Activated effector memory CD4-positive, alpha-beta T cell treated with Interleukin-2 at 50 U/mL for 16 hours (primary cell): ENCODE measurements around the gene BACH2.
"Not testable (repeated sequence)": the region's sequence is repeated elsewhere in the genome, so short reads cannot be mapped to it uniquely, and the experiment has no call there.

Source experiments
- DNase-seq: peaks from one replicate; pipeline ENCODE4 v3.0.0-alpha.2; 2020

Gene BACH2

GRCh38 chr6:90151576-90152422 is 144.8 kb downstream of the BACH2 start:
- DNase-seq = no peak

- DNase-seq = no peak
Observed at GRCh38 chr6:90149280-90149679, 147.4 kb downstream of the BACH2 start.

GRCh38 chr6:90148867-90149266 is 147.8 kb downstream of the BACH2 start:
- no peak for DNase-seq

GRCh38 chr6:90146921-90147649 is 149.6 kb downstream of the BACH2 start:
- DNase-seq = no peak

GRCh38 chr6:90146024-90146423 is 150.6 kb downstream of the BACH2 start:
- no peak for DNase-seq

GRCh38 chr6:90144928-90145555 is 151.6 kb downstream of the BACH2 start:
- DNase-seq = no peak

- no peak for DNase-seq
Observed at GRCh38 chr6:90144396-90144795, 152.2 kb downstream of the BACH2 start.

GRCh38 chr6:90140683-90141082 is 156.0 kb downstream of the BACH2 start:
- DNase-seq = no peak

GRCh38 chr6:90139272-90139817 is 157.3 kb downstream of the BACH2 start:
- DNase-seq = no peak

- no peak for DNase-seq
Observed at GRCh38 chr6:90136837-90137568, 159.6 kb downstream of the BACH2 start.

GRCh38 chr6:90136176-90136575 is 160.5 kb downstream of the BACH2 start:
- no peak for DNase-seq

- no peak for DNase-seq
Observed at GRCh38 chr6:90135667-90136066, 161.0 kb downstream of the BACH2 start.

- DNase-seq = not testable (repeated sequence)
Observed at GRCh38 chr6:90133664-90134063, 163.0 kb downstream of the BACH2 start.

- DNase-seq = no peak
Observed at GRCh38 chr6:90131614-90132423, 164.8 kb downstream of the BACH2 start.

GRCh38 chr6:90131125-90131524 is 165.5 kb downstream of the BACH2 start:
- no peak for DNase-seq

GRCh38 chr6:90128687-90129086 is 168.0 kb downstream of the BACH2 start:
- not testable (repeated sequence) for DNase-seq

- no peak for DNase-seq
Observed at GRCh38 chr6:90127595-90127994, 169.0 kb downstream of the BACH2 start.

- no peak for DNase-seq
Observed at GRCh38 chr6:90126839-90127238, 169.8 kb downstream of the BACH2 start.

- no peak for DNase-seq
Observed at GRCh38 chr6:90126181-90126580, 170.5 kb downstream of the BACH2 start.

GRCh38 chr6:90124874-90125510 is 171.7 kb downstream of the BACH2 start:
- no peak for DNase-seq

- no peak for DNase-seq
Observed at GRCh38 chr6:90123831-90124230, 172.8 kb downstream of the BACH2 start.
